Skeletal muscle cell (primary cell): ENCODE data around the gene OR2T10.
"Not testable (repeated sequence)": the region's sequence is repeated elsewhere in the genome, so short reads cannot be mapped to it uniquely, and the experiment has no call there.

ENCODE experiments used
- DNase-seq: peaks from one replicate; pipeline ENCODE4 v3.0.0-alpha.2; 2010; ENCODE audit warnings: low read depth
- H3K4me3 ChIP-seq: 2 replicates; pipeline ENCODE4 v1.5.1; 2011; ENCODE audit warnings: low read depth, mild to moderate bottlenecking, control low read depth, low read length, moderate library complexity

OR2T10 gene, protein sequence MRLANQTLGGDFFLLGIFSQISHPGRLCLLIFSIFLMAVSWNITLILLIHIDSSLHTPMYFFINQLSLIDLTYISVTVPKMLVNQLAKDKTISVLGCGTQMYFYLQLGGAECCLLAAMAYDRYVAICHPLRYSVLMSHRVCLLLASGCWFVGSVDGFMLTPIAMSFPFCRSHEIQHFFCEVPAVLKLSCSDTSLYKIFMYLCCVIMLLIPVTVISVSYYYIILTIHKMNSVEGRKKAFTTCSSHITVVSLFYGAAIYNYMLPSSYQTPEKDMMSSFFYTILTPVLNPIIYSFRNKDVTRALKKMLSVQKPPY

DNA sequence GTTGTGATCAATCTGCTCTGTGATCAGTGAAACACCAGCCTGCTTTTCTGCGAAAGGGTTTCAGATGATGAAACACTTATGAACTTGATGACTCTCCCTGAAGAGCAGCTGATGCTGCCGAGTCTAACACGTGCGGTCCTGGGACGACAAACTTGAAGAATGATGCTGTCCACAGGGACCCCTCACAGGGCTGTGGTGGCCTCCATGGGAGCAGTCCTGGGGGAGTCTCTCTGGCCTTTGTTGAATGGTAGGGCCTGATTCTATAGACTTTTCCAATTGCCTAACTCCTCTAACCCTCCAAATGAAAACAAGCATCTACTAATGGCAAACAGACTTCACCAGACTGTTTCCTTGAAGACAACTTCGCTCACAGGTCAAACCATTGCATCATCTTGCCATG is at the start of gene OR2T10:
TSS of gene OR2T10 (minus strand) at position 112 of the 400 bp plus-strand sequence. CDS start 3,932 bp downstream, outside the sequence.
- DNase-seq = no peak
- no peak within 1 kb of the TSS for H3K4me3 ChIP-seq

DNA sequence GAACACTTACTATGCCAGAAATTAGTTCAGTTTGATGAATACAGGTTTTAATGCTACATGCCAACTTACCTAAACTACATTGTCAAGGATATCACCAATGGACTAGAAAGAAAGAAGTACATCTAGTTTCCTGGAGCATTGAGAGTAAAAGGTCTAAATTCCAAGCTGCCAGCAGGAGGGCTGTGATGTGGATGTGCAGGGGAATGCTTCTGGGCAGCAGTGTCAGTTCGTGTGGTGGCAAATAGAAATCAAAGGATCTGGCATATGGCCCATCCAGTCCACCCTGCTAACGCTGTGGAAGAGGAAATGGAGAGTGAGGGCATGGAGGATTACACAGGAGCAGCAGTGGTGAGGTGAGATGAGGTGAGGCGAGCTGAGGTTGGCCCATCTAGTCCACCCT is 47.7 kb upstream of the OR2T10 start, which contains the start of gene OR2T35:
TSS of gene OR2T35 (minus strand) at position 101 of the 400 bp plus-strand sequence. CDS start 6,020 bp downstream, outside the sequence.
- H3K4me3 ChIP-seq, DNase-seq: not testable (repeated sequence)

DNA sequence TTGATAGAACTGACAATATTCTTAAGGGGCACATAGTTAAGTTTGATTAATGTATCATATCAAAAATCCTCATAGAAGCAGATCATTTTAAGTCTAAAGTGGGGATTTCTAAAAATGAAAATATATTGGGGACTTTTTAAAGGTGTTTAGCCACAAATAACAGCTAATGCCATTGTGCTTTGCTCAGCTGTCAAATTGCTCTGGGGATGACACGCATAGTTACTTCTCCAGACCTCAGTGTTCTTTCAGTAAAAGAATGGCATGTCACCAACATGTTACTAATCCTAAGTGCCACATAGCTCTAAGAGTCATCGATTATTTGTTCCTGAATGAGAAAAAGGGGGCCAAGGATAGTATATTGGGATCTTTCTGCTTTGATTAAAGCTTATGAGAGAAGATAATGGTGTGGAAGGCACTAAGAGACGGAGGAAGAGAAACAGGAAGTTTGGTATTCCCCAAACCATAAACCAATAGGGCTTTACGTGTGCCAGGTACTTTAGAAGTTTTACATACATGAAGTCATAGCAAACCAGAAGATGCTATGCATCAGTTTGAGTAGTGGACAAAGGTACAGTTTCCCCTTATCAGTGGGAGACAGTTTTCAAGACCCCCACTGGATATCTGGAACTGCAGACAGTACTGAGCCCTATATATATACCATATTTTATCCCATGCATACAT is 45.6 kb upstream of the OR2T10 start:
- not testable (repeated sequence) for H3K4me3 ChIP-seq, DNase-seq

DNA sequence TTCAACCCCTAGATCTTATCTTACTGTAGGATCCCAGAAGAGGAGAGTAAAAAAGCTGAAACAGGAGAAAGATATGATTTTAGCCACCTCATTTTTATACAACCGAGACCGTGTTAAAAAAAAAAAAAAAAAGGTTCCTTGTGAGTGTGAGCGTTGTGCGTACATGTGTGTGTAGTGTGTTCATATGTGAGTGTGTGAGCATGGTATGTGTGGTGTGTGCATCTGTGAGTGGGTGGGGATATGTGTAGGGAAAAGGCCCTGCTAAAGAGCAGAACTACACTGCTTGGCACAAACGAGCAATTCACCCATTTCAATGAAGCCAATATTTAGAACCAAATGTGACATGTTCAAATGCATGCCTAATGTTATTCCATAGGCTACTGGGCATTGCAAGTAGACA is 44.1 kb upstream of the OR2T10 start:
- not testable (repeated sequence) for H3K4me3 ChIP-seq, DNase-seq

DNA sequence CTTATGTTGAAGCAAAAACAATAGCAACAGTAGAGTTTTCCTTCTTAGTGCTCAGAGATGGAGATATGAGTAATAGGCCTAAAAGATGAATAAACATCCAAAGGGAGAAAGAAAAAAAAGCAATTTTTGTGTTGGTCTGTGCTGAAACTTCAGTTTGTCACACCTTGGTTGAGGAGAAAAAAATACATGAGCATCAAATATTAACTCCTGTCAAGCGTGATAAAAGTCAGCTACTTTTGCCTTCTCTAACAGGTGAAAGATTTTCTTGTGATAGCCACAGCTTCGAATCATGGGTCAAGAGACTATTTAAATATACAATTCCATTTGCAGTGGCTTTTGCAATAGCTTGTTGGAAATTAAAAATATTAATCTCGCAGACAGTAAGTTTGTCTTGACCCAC is 43.4 kb upstream of the OR2T10 start:
- not testable (repeated sequence) for DNase-seq, H3K4me3 ChIP-seq

DNA sequence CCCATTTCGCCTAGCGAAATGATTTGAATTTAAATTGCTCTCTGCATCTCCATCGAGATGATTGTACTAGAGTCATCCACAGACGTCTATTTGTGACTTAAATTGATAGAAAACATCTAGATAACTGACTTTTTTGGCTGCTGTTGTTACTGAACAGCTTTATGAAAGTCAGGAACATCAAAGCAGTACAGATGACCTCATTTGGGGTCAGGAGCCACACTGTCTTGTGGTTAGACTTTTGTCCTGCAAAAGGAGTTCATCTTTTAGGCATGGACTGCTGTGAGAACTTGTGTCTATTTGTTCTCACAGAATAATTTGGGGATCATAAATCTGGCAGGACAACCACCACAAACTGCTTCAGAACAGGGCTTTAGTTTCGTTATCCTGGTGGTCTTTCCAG is 42.2 kb upstream of the OR2T10 start:
- not testable (repeated sequence) for H3K4me3 ChIP-seq, DNase-seq

DNA sequence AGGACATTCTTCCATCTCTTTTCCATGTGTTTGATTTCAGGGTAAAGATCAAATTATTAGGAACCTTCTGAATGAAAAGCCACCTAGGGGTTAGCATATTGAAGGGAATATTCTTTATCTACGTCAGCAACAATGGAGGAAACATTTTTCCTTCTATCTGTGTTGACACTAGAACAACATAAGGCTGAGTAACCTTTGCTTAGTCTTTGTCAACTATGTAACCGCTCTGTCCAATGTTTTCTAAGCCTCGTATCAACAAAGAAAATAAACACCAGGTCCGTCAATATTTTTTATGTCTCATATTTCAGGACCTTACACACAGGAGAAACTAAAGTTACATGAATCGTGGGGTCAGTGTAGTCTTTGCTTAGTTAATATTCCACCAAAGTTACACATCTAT is 39.1 kb upstream of the OR2T10 start:
- H3K4me3 ChIP-seq, DNase-seq: not testable (repeated sequence)

DNA sequence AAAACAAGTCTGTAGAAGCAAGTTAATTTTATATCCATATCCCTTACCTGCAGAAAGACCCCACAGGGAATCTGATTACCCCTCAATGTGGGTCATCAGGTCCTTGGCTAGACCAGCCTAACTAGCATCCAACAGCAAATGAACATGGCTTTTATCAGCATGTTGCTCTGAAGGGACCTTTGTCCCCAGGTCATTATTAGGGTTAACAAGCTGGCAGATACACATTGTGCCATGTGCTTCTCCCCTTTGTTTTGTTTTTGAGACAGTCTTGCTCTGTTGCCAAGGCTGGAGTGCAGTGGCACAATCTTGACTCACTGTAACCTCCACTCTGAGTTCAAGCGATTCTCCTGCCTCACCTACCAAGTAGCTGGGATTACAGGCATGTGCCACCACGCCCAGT is 37.5 kb upstream of the OR2T10 start, which contains the start of gene OR2T11:
TSS of gene OR2T11 (minus strand) at position 101 of the 400 bp plus-strand sequence. CDS start 7,963 bp downstream, outside the sequence.
- not testable (repeated sequence) for H3K4me3 ChIP-seq, DNase-seq

DNA sequence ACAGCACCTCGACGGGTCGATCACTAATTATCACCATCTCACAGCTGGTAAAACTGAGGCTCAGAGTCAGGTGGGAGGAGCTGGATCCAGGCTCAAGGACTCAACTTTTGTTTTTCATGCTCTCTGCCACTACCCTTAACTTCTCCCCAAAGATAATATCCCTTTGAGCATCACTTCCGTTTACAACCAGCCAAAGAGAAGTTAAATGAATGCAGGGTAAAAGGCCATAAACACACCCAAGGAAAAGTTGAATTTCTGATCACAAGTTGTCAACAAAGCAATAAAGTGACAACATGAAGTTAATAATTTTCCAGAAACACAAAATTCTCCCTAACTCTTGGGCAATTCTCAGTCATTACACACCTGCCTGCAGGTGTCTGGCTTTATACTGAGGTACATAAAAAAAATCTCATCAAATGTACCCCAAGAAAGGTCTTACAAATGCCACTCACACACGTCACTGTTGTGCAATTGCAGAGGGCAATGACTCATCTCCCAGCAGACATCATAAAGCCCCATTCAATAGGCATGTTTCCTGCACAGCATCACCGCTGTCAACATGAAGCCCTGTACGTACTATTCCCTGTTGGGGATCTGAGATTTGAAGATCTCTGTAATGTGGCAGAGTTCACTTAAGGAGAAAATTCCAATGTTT is 34.0 kb upstream of the OR2T10 start:
- no peak for DNase-seq
- no peak overlapping the region for H3K4me3 ChIP-seq

DNA sequence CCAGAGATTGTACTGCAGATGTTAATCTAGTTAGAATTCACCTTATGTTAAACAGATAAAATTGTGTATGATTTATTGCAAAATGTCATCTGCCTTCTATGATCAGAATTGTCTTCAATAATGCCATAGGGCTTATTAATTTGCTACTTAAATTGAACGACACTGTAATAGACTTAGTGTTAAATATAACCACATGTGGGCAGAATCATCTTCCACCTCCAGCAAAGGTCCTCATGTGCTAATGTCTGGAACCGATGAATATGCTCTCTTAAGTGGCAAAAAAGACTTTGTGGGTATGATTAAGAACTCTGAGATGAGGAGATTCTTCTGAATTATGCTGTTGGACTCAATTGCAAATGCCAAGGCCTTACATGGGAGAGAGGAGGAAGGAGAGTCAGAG is 33.1 kb upstream of the OR2T10 start:
- no peak for DNase-seq
- H3K4me3 ChIP-seq = no peak overlapping the region

DNA sequence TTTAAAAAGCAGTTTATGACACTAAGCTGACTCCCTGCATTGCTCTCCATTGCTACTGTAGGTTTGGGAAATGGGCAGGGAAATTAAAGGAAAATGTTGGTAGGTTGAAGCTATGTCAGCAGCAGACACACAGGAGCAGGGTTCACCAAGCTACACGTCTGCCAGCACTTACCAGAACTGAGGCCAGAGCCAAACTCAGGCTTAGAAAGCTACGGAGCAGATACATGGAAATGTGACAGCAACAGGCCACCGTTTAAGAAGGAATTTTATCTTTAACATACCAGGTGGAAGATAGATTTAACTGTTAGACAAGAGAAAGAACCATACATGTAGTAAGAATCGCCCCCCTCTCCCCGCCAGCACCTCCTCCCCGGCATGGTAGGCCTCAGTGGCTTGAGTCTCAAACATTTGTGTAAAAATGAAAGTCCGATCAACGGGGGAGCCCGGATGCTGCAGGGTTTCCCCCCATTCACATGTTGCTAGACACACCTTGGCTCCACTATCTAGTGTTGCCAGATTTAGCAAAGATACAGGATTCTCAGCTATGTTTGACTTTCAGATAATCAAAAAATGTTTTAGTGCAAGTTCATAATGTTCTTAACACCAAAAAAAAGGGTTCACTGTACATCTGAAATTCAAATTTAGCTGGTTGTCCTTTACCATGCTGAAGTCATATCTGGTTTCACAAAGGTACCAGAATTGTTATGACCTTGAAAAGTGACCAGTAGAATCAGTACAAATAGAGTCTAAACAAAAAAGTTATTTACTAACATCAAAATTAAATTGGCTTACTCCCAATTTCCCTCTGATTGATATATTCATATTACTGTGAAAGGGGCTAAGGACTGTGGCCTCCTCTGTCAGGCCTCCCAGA is 30.7 kb upstream of the OR2T10 start:
- DNase-seq = no peak
- no peak overlapping the region for H3K4me3 ChIP-seq

DNA sequence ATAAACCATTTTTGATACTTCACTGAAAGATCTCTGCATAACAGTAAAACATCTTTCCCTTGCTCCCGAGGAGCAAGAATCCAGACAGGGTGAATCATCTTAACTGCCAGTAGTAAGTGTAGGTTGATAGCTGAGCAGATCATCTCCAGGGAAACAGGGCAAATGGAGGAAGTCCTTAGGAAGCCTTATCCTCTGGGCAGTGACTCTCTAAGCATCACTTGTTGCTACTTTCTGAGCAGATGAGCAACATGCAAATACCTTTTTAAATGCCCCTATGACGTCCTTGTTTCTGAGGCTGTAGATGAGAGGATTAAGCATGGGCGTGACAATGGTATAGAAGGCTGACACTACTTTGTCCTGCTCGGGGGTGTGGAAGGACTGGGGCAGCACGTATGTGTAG is 28.5 kb upstream of the OR2T10 start:
- DNase-seq = no peak
- no peak overlapping the region for H3K4me3 ChIP-seq

DNA sequence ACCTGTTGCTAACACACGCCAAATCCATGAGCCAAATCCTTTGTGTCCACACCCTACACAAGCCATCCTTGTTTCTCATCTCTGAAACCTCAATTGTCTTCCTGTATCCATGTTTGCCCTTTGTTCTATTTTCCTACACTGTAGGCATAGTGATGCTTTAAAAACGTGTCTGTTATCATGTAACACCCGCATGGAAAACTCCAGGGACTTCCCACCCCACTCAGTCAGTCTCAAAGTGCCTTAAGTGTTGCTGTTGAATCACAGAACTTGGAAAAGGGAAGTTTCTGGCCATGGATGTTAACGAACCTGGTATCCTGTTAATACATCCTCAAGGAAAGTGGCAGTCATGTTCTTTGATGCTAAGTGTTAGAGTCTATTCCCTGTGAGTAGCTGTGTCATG is 27.7 kb upstream of the OR2T10 start:
- no peak for DNase-seq
- H3K4me3 ChIP-seq = no peak overlapping the region

DNA sequence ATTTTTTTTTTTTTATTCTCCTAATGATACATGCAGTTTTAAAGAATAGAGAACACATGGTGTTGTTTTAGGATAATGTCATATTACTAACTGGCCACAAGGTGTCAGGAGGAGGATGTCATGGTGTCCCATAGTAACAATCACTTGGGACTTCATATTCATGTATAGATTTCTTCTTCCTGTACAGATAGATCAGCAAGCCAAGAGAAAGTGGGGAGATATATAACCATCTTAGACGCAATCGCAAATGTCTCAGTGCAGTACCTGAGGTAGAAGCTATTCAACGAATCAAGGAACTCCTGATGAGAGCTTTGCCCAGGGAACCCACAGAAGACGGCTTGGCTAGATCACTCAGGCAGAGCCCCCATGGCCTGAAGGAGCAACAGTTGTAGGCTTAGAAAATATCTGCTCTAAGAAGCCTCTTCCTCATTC is 25.1 kb upstream of the OR2T10 start:
- no peak overlapping the region for H3K4me3 ChIP-seq
- DNase-seq = no peak

DNA sequence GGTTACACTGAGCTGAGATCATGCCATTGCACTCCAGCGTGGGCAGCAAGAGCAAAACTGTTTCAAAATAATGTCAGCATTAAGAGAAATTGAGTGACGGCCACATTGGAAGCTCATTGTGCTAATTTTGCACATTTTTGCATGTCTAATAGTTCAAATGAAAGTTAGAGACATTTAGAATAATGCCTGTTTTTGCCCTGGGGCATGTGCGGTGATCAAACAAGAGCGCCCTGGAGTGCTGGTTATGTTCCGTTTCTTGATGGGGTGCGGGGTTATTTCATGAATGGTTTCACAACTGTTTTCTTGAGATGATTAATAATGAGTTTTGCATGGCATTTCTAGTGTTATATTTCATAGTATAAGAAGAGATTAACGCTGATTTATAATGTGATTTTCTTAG is 24.3 kb upstream of the OR2T10 start:
- H3K4me3 ChIP-seq = no peak overlapping the region
- DNase-seq = no peak

DNA sequence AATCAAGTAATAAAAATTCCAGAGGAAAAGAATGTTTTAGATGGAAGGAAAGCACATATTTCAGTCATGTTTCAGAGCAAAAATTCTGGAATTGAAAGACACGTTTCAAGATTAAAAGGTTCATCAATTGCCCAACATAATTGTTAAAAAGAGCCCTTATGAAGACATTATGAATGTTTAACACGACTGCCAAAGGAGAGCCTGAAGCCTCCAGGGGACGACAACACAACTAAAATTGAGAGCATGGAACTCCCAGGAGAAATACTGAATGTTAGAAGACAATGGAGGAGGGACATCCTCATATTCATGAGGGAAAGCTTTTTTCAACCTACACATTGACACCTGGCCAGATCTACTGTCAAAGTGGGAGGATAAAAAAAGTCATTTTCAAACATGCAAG is 21.4 kb upstream of the OR2T10 start:
- H3K4me3 ChIP-seq = no peak overlapping the region
- no peak for DNase-seq

DNA sequence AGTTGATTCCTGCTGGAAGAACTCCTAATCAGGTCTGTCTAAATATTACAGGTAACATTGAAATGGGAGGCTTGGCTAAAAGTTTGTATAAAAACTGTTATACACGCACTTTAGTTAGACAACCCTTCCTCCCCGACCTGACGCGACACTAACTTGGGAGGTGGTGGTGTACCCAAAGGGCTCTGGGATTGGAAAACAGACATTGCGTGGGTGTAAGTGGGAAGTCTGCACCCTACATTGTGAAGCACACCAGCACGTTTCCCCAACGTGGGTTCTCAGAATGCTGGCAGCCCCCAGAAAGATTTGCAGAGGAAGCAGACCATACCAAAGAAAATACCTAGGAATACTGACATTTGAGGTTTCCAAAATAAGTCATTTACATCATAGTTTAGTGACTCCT is 20.6 kb upstream of the OR2T10 start:
- H3K4me3 ChIP-seq = no peak overlapping the region
- DNase-seq = no peak

DNA sequence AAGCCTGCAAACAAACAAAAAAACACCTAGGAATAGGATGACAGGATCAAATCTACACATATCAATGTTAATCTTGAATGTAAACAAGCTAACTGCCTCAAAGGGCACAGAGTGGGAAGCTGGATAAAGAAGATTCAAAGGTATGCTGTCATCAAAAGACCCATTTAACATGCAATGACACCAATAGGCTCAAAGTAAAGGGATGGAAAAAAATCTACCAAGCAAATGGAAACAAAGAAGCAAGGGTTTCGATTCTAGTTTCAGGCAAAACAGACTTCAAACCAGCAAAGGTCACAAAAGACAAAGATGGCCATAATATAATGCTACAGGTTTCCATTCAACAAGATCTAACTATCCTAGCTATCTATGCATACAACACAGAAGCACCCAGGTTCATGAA is 16.2 kb upstream of the OR2T10 start:
- DNase-seq = no peak
- no peak overlapping the region for H3K4me3 ChIP-seq

DNA sequence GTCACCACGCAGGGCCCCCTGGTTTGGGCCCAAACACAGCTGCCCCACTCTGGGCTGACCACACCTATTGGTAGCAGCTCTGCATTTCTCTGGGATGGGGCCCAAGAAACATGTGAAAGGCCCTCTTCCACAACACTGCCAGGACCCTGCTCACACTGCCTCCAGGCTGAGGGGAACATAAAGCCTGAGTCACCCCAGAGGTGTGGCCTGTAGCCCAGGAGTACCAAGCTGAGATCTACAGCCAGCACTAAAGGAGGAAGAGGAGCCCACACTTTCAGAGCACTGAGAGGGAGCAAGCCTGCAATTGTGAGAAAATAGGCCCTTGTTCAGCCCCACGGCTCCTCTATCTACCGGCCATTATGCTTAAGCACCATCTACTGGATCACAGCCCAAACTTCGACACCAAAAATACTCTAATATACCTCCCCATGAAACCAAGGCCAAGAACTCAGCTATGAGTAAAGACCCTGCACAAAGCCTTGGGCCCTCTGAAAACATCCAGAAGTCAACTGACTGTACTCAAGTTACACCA is 14.4 kb upstream of the OR2T10 start:
- DNase-seq = no peak
- no peak overlapping the region for H3K4me3 ChIP-seq
